IPS-NIHi11 (cell line): ENCODE results near the gene ANTXR1.

ENCODE experiments used
- DNase-seq: peaks from one replicate; pipeline ENCODE4 v3.0.0; 2012; ENCODE audit warnings: mixed read lengths, low spot score

Gene ANTXR1

GRCh38 chr2:69074918-69075317 lies 61.9 kb downstream of the ANTXR1 start:
- no peak for DNase-seq

- DNase-seq = no peak
Measured at GRCh38 chr2:69075486-69075885, 62.5 kb downstream of the ANTXR1 start.

GRCh38 chr2:69076601-69077000 lies 63.6 kb downstream of the ANTXR1 start:
- no peak for DNase-seq

GRCh38 chr2:69077252-69077950 lies 64.4 kb downstream of the ANTXR1 start:
- no peak for DNase-seq

GRCh38 chr2:69080071-69080470 lies 67.1 kb downstream of the ANTXR1 start:
- DNase-seq = no peak

- no peak for DNase-seq
Measured at GRCh38 chr2:69081001-69081580, 68.1 kb downstream of the ANTXR1 start.

- no peak for DNase-seq
Measured at GRCh38 chr2:69081757-69082156, 68.8 kb downstream of the ANTXR1 start.

DNA sequence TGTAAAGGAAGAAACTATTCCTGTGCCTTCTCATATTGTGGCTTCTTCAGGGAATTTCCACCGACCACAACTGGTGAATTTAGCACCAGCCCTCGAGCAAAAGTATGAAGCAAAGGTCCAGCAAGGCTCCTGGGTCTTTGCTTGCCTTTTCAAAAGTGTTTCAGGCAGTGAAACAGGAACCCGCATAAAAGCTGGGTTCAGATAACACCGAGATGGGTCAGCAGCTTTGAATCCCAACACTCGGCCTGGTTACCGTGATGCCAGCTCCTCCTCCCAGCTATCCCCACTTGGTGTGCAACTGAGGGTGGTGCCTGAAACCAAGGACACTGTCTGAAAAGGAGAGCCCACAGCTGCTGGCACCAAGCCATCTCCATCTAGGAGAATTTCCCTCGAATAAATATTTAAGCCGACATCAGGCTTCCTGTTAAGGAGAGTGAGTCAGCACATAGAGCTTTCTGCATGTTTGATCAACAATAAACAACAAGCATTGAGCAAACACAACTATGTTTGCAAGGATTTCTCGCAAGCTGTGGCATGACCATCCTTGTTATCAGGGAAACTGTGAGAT lies 69.5 kb downstream of the ANTXR1 start:
- DNase-seq = no peak

GRCh38 chr2:69083235-69083748 lies 70.3 kb downstream of the ANTXR1 start:
- DNase-seq = no peak

GRCh38 chr2:69084492-69084891 lies 71.5 kb downstream of the ANTXR1 start:
- DNase-seq = no peak

GRCh38 chr2:69086466-69086865 lies 73.5 kb downstream of the ANTXR1 start:
- no peak for DNase-seq

DNA sequence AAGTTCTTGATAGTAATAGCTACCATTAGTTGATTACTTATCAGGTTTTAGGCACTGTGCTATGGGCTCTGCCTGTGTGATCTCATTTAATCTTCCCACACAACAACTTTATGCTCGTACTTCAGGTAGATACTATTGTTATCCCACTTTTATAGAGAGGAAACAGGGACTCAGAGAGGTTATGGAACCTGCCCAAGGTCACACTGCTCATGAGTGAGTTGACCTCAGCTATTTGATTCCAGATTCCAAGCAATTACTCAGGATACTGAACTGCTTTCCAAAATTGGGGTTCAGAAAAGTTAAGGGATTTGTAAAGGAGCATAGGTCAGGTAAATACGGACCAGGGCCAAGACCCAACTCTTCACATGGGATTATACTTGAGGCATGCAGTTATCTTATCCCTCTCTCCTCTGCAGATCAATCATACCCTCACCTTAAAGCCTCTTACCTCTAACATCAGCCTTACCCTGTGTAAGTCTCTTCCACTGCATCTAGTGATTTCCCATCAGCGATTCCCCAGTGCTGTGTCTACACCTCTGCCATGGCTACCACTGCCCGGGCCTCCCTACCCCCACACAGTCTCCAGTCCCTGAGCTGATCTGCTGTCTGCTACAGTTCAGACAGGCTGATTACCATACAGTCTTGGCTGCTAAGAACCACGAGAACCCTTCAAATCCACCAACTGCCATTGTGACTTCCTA lies 74.4 kb downstream of the ANTXR1 start:
- DNase-seq = no peak

DNA sequence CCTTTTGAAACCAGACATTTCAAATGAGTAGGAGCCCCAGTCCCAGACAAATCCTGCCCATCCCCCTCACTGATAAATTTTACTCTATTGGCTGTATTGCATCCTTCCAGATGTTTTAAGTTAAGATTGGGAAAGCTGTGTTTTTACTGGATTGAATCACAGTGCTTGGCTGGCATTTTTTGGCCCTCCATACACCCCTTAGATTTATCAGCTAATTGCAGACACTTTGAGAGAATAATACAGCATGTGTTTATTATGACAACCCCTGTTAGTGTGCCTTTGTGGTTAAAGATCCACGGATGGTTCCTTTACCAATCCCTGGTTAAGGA lies 74.9 kb downstream of the ANTXR1 start:
- DNase-seq = no peak

DNA sequence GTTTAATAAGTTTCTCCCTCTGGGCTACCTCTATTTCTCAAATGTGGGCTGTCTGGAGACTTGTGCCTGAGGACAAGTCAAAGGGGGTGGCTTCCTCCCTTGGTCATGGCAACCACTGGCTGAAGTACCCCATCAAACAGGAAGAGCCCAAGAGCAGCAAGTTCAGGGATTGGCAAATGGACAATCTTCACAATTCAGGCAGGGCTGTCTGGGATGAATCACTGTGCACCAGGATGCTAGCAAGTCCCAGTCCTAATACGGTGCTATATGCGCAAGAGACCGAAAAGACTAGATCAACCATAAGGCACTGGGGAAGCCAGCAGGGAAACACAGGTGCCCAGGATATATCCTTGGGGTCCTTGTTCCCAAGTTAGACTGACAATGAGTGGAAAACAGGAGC lies 75.5 kb downstream of the ANTXR1 start:
- no peak for DNase-seq

- no peak for DNase-seq
Measured at GRCh38 chr2:69089266-69089665, 76.3 kb downstream of the ANTXR1 start.

DNA sequence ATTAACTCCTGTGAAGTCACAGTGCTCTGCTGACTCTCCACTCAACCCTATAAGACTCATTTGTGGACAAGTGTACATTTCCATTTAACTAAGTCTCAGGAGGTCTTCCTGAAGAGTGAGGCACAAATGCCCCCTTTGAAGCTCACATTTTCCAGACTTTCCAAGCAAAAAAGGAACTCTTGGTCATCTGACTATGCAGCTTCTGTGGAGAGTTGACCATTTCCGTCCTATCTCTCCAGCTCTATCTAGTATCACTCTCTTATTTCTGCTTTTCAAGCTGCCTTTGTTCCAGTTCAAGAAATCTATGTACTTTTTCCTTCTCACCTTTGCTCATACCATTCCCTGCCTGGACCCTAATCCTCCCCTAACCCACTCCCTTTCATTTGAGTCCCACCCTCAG lies 77.0 kb downstream of the ANTXR1 start:
- no peak for DNase-seq

DNA sequence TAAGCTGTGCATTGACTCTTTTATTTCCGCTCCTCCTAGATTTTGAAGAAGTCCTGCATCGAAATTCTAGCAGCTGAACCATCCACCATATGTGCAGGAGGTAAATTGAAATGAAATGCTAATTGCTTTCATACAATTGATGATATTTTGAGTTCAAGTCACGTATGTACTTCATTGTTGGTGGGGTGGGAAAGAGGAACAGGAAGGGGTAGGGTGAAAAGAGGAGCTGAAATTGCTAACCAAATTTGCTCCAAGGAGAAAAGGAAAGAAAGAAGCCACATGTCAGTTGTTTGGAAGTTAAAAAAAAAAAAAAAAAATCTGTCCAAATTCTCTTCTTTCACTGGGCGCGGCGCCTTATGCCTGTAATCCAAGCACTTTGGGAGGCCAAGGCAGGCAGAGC lies 77.8 kb downstream of the ANTXR1 start:
- DNase-seq = no peak

DNA sequence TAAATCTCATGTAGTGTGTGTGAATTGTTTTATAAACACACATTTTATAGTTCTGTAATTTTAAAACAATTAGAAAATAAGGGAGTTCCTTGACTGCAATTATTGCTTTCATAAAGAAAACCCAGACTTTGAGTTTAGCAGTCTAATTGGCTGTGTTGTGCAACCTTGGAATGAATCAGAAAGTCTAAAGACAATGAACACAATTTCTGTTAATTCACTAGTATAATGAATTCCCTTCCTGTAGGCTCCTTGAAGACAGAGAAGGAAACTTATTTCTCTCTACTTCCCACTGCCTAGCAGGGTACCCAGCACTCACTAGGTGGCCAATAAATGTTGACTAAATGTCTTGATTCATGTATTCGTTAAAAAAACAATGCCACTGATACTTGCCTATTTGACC lies 79.9 kb downstream of the ANTXR1 start:
- DNase-seq = no peak

GRCh38 chr2:69095305-69095704 lies 82.3 kb downstream of the ANTXR1 start:
- no peak for DNase-seq

- DNase-seq = no peak
Measured at GRCh38 chr2:69096326-69097095, 83.5 kb downstream of the ANTXR1 start.

- DNase-seq = no peak
Measured at GRCh38 chr2:69097148-69097610, 84.2 kb downstream of the ANTXR1 start.
